ENCODE data around the gene CASKIN1.

Gene CASKIN1

DNA sequence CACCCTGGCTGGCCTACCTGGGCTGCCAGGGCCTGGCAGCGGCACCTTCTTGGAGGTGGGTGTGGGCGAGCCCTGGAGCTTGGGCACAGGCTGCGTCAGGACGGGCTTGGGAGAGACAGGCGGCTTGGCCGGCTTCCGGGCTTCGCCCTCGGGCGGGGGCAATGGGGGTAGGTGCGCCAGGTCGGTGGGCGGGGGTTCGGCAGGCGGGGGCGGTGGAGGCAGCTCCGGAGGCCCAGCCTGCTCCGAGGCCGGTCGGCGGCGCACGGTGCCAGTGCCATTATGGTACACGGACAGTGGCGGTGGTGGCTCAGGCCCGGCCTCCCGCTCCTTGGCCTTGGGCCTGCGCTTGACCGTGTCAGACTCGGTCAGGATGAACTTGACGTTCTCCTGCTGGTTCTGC, 16.8 kb downstream of the CASKIN1 start:
- DNase-seq (ENCODE audit: insufficient read length, low spot score): no peak
- FAIRE-seq: no peak

DNA sequence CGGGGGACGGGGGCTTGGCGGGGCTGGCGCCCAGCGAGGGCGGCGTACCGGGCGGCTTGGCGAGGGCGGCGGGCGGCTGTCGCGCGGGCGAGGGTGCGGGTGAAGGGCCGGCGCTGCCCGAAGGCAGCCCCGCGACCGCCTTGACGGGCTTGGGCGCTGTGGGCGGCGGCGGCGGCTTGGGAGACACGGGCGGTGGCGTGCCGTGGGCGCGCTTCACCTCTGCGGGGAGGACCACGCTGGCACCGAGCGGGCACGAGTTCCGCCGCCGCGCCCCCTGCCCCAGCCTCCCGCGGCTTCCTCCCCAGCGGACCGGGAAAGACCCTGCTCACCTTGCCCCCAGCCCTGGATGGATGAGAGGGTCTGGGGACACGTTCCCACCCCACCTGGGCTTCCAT, 17.3 kb downstream of the CASKIN1 start:
- DNase-seq (ENCODE audit: insufficient read length, low spot score): no peak

GRCh38 chr16:2178321-2179106, 17.9 kb downstream of the CASKIN1 start:
- FAIRE-seq (no peak), DNase-seq (ENCODE audit: insufficient read length, low spot score) (no peak)

More for the DNA sequence above, 17.3 kb downstream of the CASKIN1 start:
- no peak for FAIRE-seq

DNA sequence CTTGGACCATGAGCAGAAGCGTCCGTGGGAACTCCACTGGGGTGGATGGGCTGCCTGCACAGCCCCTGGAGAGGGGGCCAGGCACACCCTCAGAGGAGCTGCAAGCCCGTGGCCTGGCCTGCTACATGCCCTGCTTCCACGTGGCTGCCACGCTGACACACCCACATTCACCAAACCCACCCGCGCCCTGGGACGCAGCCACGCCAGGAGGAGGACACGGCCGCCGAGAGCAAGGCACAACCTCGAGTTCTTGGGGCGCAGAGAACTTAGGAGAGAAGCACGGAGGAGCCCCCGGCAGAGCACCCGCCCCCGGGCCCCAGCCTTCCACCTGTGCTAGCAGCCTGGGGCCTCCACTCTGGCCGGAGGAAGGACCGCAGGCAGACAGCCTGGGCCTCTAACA, 18.8 kb downstream of the CASKIN1 start:
- FAIRE-seq (no peak), DNase-seq (ENCODE audit: insufficient read length, low spot score) (no peak)

DNA sequence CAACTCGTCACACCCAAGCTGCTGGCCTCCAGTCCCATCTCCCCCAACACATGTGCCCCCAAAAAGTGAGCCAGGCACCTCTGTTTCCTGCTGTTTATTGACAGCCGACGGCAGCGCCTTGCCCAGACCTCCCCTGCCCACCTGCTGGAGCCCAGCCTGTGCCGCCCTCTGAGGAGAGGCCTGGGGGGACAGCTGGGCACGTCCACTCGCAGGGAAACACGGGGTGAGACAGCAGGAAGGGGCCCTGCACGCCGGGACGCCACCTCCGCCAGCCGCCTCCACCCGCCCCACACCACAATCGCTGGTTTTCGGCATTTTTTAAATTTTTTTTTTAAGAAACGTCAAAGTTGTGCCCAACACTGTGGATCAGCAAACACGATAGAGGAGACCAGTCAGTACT, 19.3 kb downstream of the CASKIN1 start:
- DNase-seq (ENCODE audit: insufficient read length, low spot score): no peak
- no peak for FAIRE-seq

- FAIRE-seq: no peak
- DNase-seq (ENCODE audit: insufficient read length, low spot score): no peak
Observed at GRCh38 chr16:2176047-2176446, 20.4 kb downstream of the CASKIN1 start.

DNA sequence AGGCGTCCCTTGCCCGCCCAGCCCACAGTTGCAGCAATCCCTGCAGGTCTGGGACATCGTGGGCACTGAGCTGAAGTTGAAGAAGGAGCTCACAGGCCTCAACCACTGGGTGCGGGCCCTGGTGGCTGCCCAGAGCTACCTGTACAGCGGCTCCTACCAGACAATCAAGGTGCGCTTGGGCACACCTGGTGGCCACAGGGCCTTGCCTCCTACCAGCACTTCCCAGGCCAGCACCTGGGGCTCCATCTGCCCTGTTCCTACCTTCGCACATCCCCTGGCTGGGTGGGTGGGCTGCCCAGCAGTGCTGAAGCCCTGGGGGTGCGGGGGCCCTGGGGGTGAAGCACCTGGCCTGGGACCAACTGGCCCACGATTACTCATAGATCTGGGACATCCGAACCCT, 21.0 kb downstream of the CASKIN1 start:
- DNase-seq (ENCODE audit: insufficient read length, low spot score) (no peak), FAIRE-seq (no peak)

GRCh38 chr16:2174396-2175131, 21.8 kb downstream of the CASKIN1 start:
- FAIRE-seq: no peak
- no peak for DNase-seq (ENCODE audit: insufficient read length, low spot score)

DNA sequence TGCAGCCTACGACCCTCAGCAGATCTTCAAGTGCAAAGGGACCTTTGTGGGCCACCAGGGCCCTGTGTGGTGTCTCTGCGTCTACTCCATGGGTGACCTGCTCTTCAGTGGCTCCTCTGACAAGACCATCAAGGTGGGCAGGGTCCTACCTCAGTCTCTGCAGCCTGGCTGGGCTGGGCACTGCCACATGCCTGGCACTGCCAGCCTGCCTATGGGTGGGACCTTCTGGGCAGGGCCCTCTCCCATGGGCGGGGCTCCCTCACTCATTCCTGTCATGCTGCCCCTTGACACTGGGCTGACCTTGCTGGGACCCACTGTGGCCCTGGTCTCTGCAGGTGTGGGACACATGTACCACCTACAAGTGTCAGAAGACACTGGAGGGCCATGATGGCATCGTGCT, 22.5 kb downstream of the CASKIN1 start:
- DNase-seq (ENCODE audit: insufficient read length, low spot score): no peak
- no peak for FAIRE-seq

GRCh38 chr16:2173366-2173765, 23.0 kb downstream of the CASKIN1 start:
- FAIRE-seq (no peak), DNase-seq (ENCODE audit: insufficient read length, low spot score) (no peak)

DNA sequence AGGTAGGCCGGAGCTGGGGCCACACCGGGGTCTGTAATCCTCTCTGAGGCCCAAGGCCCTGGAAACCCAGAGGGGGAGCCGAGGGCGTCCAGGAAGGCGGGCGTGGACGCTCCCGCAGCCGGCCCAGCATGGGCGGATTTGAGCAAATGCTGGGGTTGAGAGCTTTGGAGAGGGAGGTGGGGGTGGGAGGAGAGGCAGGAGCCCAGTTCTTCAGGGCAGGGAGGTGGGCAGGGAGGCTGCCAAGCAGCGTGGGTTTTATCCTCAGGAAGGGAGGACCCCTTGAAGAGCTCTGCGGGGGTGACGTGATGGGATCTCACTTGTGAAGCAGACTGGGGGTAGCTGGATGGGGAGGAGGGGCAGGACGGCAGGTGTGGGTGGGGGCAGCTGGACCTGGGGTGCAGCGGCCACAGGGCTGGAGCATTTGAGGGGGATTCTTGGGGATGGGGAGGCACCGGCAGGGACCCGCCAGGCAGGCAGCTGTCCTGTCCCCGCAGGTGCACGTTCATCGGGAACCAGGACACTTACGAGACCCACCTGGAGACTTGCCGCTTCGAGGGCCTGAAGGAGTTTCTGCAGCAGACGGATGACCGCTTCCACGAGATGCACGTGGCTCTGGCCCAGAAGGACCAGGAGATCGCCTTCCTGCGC, 23.6 kb downstream of the CASKIN1 start:
- DNase-seq (ENCODE audit: insufficient read length, low spot score) (no peak), FAIRE-seq (no peak)

- FAIRE-seq (no peak), DNase-seq (ENCODE audit: insufficient read length, low spot score) (no peak)
Observed at GRCh38 chr16:2171601-2172178, 24.7 kb downstream of the CASKIN1 start.

- DNase-seq (ENCODE audit: insufficient read length, low spot score): no peak
- no peak for FAIRE-seq
Observed at GRCh38 chr16:2170587-2171435, 25.6 kb downstream of the CASKIN1 start.

DNA sequence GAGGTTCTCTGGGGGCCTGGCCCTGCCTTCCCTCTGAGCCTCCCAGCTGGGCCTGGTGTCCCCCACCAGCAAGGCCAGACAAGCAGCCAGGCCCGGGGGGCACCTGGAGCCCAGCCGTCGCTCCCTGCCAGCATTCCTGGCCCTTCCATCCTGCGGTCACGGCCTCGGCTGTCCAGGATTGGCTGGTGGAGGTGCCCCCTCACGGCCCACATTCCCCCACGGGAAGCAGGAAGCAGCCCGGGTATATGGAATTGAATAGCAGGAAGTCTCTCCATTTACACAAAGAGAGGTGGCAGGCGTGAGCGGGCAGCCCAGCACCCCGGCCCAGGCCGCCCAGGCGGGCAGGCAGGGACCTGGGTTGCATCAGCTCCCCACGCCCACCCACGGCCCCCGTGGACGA, 26.3 kb downstream of the CASKIN1 start:
- no peak for DNase-seq (ENCODE audit: insufficient read length, low spot score)
- FAIRE-seq: no peak

DNA sequence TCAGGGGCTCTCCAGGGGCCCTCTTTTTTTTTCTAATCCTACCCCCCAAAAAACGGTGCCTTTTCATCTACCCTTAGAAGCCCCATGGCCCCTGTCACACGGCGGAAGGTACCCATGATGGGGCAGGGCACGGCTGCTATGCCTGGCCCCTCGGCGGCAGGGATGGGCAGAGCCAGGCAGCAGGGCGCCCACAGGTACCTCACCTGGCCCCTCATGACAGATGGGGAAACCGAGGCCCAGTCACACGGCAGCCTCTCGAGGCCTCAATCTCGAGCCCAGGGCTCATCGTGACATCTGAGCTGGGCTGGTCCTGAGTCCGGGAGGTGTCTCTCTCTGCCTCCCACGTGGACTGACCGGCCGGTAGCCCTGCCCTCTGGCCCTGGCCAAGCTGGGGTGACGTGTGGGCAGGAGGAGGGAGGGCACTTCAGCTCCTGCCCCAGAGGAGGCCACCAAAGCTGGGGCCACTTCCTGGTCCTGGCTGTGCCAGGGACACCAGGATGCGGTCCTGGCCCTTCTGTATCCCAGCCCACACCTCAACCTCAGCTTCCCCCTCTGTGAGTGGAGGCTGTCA, 29.3 kb downstream of the CASKIN1 start:
- no peak for FAIRE-seq
- DNase-seq (ENCODE audit: insufficient read length, low spot score): no peak

- peak; percentile 13 for FAIRE-seq
- no peak for DNase-seq (ENCODE audit: insufficient read length, low spot score)
Observed at GRCh38 chr16:2166263-2167067, 29.9 kb downstream of the CASKIN1 start.

DNA sequence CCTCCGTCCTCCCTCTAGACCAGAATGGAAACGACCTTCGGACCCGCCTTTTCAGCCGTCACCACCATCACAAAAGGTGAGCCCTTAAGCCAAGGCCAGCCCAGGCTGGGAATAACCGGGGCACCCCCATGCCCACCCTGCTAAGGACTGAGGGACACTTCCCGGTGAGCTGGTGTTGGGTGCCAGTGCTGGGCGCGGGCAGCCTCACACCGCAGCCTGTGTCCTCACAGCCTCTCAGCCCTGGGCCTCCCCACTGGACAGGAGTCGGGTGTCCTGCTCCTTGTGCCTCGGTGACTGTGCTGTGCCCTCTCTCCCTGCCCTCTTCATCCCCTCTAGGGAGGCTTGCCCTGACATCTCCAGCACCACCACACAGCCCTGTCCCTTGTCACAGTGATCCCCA, 30.5 kb downstream of the CASKIN1 start:
- FAIRE-seq (no peak), DNase-seq (ENCODE audit: insufficient read length, low spot score) (no peak)

DNA sequence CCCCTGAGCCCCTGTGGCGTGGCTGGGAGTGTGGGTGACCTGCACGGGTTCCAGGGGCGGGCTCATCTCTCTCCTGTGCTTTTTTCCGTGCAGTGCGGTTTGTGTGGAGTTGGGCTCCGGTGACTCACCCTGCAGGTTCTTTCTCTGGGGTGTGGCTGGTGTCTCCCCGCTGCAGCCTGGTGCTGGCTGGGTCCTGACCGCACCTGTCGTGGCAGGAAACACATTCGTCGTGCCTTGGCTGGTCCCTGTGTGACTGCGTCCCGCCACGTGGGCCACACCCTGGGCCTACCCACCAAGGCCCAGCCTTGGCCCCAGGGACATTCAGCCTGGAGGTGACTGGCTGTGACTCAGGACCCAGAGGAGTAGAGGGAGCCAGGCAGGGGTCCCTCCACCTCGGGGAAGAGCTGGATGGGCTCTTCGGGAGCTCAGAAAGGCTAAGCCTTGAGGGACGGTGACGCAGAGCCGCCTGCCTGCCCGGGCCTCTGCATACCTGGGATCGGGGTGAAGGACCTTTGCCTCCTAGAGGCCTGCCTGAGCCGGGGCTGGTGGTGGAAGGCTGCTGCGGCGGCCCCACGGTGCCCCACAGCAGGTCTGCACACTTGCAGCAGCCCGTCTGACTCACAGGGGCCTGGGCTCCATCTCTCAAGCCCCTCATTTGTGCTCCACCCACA, 33.1 kb downstream of the CASKIN1 start:
- FAIRE-seq (no peak), DNase-seq (ENCODE audit: insufficient read length, low spot score) (no peak)

- no peak for FAIRE-seq
Observed at GRCh38 chr16:2162676-2163118, 33.7 kb downstream of the CASKIN1 start.

More at GRCh38 chr16:2162676-2163118, 33.7 kb downstream of the CASKIN1 start:
- no peak for DNase-seq (ENCODE audit: insufficient read length, low spot score)
